HEK293 (cell line): ENCODE results near the gene CELA1.

Experiments
- ATF2 ChIP-seq: fragments of 450-650 bp; formaldehyde crosslinking; IDR thresholded peaks from 2 replicates; pipeline ENCODE4 v1.5.1; 2016; ENCODE audit warnings: missing biosample characterization, missing genetic modification characterization, low read depth
- GLI2 ChIP-seq: fragments of 450-650 bp; formaldehyde crosslinking; IDR thresholded peaks from 2 replicates; pipeline ENCODE4; 2017; ENCODE audit warnings: missing biosample characterization, missing genetic modification characterization, low read depth, borderline replicate concordance
- KLF10 ChIP-seq: fragments of 450-650 bp; IDR thresholded peaks from 2 replicates; pipeline ENCODE4 v1.5.1; 2018; ENCODE audit warnings: missing biosample characterization, mild to moderate bottlenecking, missing genetic modification characterization
- PATZ1 ChIP-seq: fragments of 450-650 bp; formaldehyde crosslinking; IDR thresholded peaks from 2 replicates; pipeline ENCODE4 v1.5.1; 2016; ENCODE audit warnings: missing biosample characterization, missing genetic modification characterization
- PRDM4 ChIP-seq: fragments of 450-650 bp; formaldehyde crosslinking; IDR thresholded peaks from 2 replicates; pipeline ENCODE4 v1.5.1; 2017; ENCODE audit warnings: missing biosample characterization, missing genetic modification characterization
- RBAK ChIP-seq: fragments of 450-650 bp; formaldehyde crosslinking; IDR thresholded peaks from 2 replicates; pipeline ENCODE4 v1.5.1; 2016; ENCODE audit warnings: missing biosample characterization, missing genetic modification characterization
- REST ChIP-seq: fragments of 450-650 bp; formaldehyde crosslinking; IDR thresholded peaks from 2 replicates; pipeline ENCODE4 v1.5.1; 2016; ENCODE audit warnings: missing biosample characterization, missing genetic modification characterization
- WT1 ChIP-seq: fragments of 450-650 bp; formaldehyde crosslinking; IDR thresholded peaks from 2 replicates; pipeline ENCODE4 v1.5.1; 2016; ENCODE audit warnings: missing biosample characterization, missing genetic modification characterization
- ZBTB48 ChIP-seq: fragments of 450-650 bp; formaldehyde crosslinking; IDR thresholded peaks from 2 replicates; pipeline ENCODE4 v1.5.1; 2016; ENCODE audit warnings: missing biosample characterization, missing genetic modification characterization
- ZBTB49 ChIP-seq: fragments of 450-650 bp; formaldehyde crosslinking; IDR thresholded peaks from 2 replicates; pipeline ENCODE4 v1.5.1; 2016; ENCODE audit warnings: missing biosample characterization, missing genetic modification characterization, low read depth
- ZBTB8A ChIP-seq: fragments of 450-650 bp; formaldehyde crosslinking; IDR thresholded peaks from 2 replicates; pipeline ENCODE4 v1.5.1; 2016; ENCODE audit warnings: missing biosample characterization, missing genetic modification characterization
- ZFHX2 ChIP-seq: fragments of 450-650 bp; formaldehyde crosslinking; conservative IDR thresholded peaks from 2 replicates; pipeline ENCODE4 v1.5.1; 2016; ENCODE audit warnings: missing biosample characterization, missing genetic modification characterization
- ZNF157 ChIP-seq: fragments of 450-650 bp; formaldehyde crosslinking; IDR thresholded peaks from 2 replicates; pipeline ENCODE4 v1.5.1; 2016; ENCODE audit warnings: missing biosample characterization, missing genetic modification characterization
- ZNF223 ChIP-seq: fragments of 450-650 bp; formaldehyde crosslinking; IDR thresholded peaks from 2 replicates; pipeline ENCODE4 v1.5.1; 2016; ENCODE audit warnings: missing biosample characterization, missing genetic modification characterization
- ZNF324 ChIP-seq: fragments of 450-650 bp; formaldehyde crosslinking; IDR thresholded peaks from 2 replicates; pipeline ENCODE4 v1.5.1; 2016; ENCODE audit warnings: missing biosample characterization, missing genetic modification characterization
- ZNF350 ChIP-seq: fragments of 450-650 bp; formaldehyde crosslinking; IDR thresholded peaks from 2 replicates; pipeline ENCODE4 v1.5.0; 2017; ENCODE audit warnings: missing biosample characterization, mild to moderate bottlenecking, missing genetic modification characterization
- ZNF433 ChIP-seq: fragments of 450-650 bp; formaldehyde crosslinking; IDR thresholded peaks from 2 replicates; pipeline ENCODE4 v1.5.1; 2016; ENCODE audit warnings: missing biosample characterization, missing genetic modification characterization, low read depth
- ZNF513 ChIP-seq: fragments of 450-650 bp; IDR thresholded peaks from 2 replicates; pipeline ENCODE4 v1.5.1; 2018; ENCODE audit warnings: missing biosample characterization, missing genetic modification characterization
- ZNF549 ChIP-seq: fragments of 450-650 bp; IDR thresholded peaks from 2 replicates; pipeline ENCODE4 v1.5.1; 2018; ENCODE audit warnings: missing biosample characterization, missing genetic modification characterization, mild to moderate bottlenecking, inconsistent platforms, moderate library complexity
- ZNF558 ChIP-seq: fragments of 450-650 bp; formaldehyde crosslinking; IDR thresholded peaks from 2 replicates; pipeline ENCODE4 v1.5.1; 2016; ENCODE audit warnings: missing biosample characterization, missing genetic modification characterization
- ZNF600 ChIP-seq: fragments of 450-650 bp; formaldehyde crosslinking; IDR thresholded peaks from 2 replicates; pipeline ENCODE4 v1.5.1; 2016; ENCODE audit warnings: missing biosample characterization, missing genetic modification characterization
- ZNF626 ChIP-seq: fragments of 450-650 bp; sonication (Bioruptor Pico); formaldehyde crosslinking; IDR thresholded peaks from 2 replicates; pipeline ENCODE4 v1.5.1; 2018; ENCODE audit warnings: missing biosample characterization, missing genetic modification characterization, inconsistent platforms
- ZNF658 ChIP-seq: fragments of 450-650 bp; formaldehyde crosslinking; IDR thresholded peaks from 2 replicates; pipeline ENCODE4; 2016; ENCODE audit warnings: missing biosample characterization, missing genetic modification characterization
- ZNF664 ChIP-seq: fragments of 450-650 bp; formaldehyde crosslinking; IDR thresholded peaks from 2 replicates; pipeline ENCODE4 v1.5.1; 2016; ENCODE audit warnings: missing biosample characterization, missing genetic modification characterization
- ZNF747 ChIP-seq: fragments of 450-650 bp; formaldehyde crosslinking; IDR thresholded peaks from 2 replicates; pipeline ENCODE4 v1.5.1; 2016; ENCODE audit warnings: missing biosample characterization, missing genetic modification characterization
- ZNF830 ChIP-seq: fragments of 450-650 bp; IDR thresholded peaks from 2 replicates; pipeline ENCODE4 v1.5.0; 2018; ENCODE audit warnings: missing biosample characterization, missing genetic modification characterization, low read depth, mild to moderate bottlenecking, moderate library complexity
- ZXDB ChIP-seq: fragments of 450-650 bp; formaldehyde crosslinking; IDR thresholded peaks from 2 replicates; pipeline ENCODE4 v1.5.1; 2016; ENCODE audit warnings: missing biosample characterization, missing genetic modification characterization

Gene CELA1

GRCh38 chr12:51341251-51342007, 5.0 kb downstream of the CELA1 start (continued):
- TF ChIP-seq ZBTB49 (tag by site-specific recombination) (no peak), PRDM4 (tag by site-specific recombination) (no peak), ZNF558 (no peak), WT1 (no peak), ZXDB (tag by site-specific recombination) (0 out of 2 replicates have a peak, but pooled peaks have one; percentile 13), ZNF513 (tag by site-specific recombination) (no peak), ATF2 (tag by site-specific recombination) (no peak), ZNF664 (no peak), REST (tag by site-specific recombination) (no peak), ZNF747 (no peak), GLI2 (tag by site-specific recombination) (no peak), ZNF830 (tag by site-specific recombination) (no peak), RBAK (tag by site-specific recombination) (no peak), ZBTB8A (tag by site-specific recombination) (no peak), ZNF433 (tag by site-specific recombination) (no peak), ZNF350 (tag by site-specific recombination) (no peak), ZBTB48 (no peak), ZFHX2 (tag by site-specific recombination) (no peak), ZNF324 (tag by site-specific recombination) (no peak), ZNF549 (tag by site-specific recombination) (no peak), KLF10 (tag by site-specific recombination) (no peak), ZNF626 (tag by site-specific recombination) (no peak), PATZ1 (tag by site-specific recombination) (peak; percentile 15; the same call in 1 of the 2 replicates), ZNF157 (no peak), ZNF223 (tag by site-specific recombination) (no peak), ZNF658 (tag by site-specific recombination) (no peak), ZNF600 (tag by site-specific recombination) (peak; percentile 93)
